ENCODE data around the gene PDCL2.

Gene PDCL2

DNA sequence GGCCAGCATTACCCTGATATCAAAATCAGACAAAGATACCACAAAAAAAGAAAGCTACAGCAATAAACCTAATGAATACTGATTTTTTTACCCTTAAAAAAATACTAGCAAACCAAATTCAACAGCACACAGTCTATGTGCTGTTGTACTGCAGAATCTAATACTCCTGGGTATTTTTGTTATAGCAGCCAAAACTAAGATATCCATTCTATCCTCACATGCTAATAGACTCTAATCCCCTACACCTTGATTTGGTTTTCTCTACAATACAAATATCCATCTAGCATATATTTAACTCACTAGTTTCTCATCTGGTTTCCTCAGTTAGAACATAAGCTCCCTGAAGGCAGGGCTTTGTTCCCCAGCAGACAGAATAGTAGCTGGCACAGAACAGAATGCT is 57.7 kb downstream of the PDCL2 start:
- CTCF ChIA-PET, result interaction anchor here (0.8 kb wide), 1 partner anchor 9 kb away, joined by 3 read pairs; no protein-coding TSS in a partner anchor
- POLR2A ChIA-PET, result no interaction called here
- TF ChIP-seq CTCF (IDR thresholded peaks at IDR 0.05; ENCODE audit: insufficient read depth, low read length, missing control alignments), result no peak
- no peak for DNase-seq (ENCODE audit: low read depth, low spot score)
- H3K4me3 ChIP-seq (ENCODE audit: low read depth, low read length), result no peak overlapping the region

DNA sequence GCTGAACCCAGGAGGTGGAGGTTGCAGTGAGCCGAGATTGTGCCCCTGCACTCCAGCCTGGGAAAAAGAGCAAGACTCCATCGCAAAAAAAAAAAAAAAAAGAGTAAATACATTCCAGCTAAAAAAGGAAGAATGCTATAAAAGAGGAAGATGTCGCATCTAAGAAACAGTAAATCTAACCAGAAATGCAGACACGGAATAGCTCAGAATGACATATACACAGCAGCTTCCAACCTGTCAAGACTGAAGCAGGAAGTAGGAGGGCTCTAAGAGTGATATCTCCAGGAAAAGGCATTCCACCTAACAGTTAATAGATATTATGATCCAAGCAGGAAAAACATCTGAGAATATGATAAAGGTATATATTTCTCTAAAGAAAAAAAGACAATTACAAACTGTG is 61.4 kb downstream of the PDCL2 start:
- no peak for DNase-seq (ENCODE audit: low read depth, low spot score)
- no peak for TF ChIP-seq CTCF (IDR thresholded peaks at IDR 0.05; ENCODE audit: insufficient read depth, low read length, missing control alignments)
- ChIA-PET POLR2A (no interaction called here), CTCF (no interaction called here)
- no peak overlapping the region for H3K4me3 ChIP-seq (ENCODE audit: low read depth, low read length)

DNA sequence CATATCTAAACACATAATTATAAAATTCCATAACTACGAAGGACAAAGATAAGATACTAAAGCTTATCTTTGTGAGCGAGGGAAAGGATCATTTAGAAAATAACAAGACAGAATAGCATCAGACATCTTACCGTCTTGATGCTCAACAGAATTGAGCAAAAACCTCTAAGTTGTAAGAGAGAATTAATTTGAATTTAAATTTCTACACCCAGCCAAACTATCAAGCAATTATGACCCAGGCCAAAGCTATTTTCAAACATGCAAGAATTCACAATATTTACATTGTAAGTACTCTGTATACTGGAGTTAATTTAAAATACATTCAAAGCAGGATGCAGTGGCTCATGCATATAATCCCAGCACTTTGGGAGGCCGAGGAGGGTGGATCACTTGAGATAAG is 61.9 kb downstream of the PDCL2 start:
- no peak for TF ChIP-seq CTCF (IDR thresholded peaks at IDR 0.05; ENCODE audit: insufficient read depth, low read length, missing control alignments)
- DNase-seq (ENCODE audit: low read depth, low spot score), result no peak

GRCh38 chr4:55528491-55528890 is 63.6 kb downstream of the PDCL2 start:
- CTCF ChIA-PET, result interaction anchor here (1.1 kb wide), 1 partner anchor 14 kb away, joined by 3 read pairs; no protein-coding TSS in a partner anchor
- H3K4me3 ChIP-seq (ENCODE audit: low read depth, low read length), result no peak overlapping the region
- POLR2A ChIA-PET, result no interaction called here
- no peak for DNase-seq (ENCODE audit: low read depth, low spot score)
- TF ChIP-seq CTCF (IDR thresholded peaks at IDR 0.05; ENCODE audit: insufficient read depth, low read length, missing control alignments), result no peak

More for the DNA sequence above, 61.9 kb downstream of the PDCL2 start:
- ChIA-PET POLR2A (interaction anchor here (0.7 kb wide), 1 partner anchor 17 kb away, joined by 4 read pairs; no protein-coding TSS in a partner anchor), CTCF (no interaction called here)
- no peak overlapping the region for H3K4me3 ChIP-seq (ENCODE audit: low read depth, low read length)

DNA sequence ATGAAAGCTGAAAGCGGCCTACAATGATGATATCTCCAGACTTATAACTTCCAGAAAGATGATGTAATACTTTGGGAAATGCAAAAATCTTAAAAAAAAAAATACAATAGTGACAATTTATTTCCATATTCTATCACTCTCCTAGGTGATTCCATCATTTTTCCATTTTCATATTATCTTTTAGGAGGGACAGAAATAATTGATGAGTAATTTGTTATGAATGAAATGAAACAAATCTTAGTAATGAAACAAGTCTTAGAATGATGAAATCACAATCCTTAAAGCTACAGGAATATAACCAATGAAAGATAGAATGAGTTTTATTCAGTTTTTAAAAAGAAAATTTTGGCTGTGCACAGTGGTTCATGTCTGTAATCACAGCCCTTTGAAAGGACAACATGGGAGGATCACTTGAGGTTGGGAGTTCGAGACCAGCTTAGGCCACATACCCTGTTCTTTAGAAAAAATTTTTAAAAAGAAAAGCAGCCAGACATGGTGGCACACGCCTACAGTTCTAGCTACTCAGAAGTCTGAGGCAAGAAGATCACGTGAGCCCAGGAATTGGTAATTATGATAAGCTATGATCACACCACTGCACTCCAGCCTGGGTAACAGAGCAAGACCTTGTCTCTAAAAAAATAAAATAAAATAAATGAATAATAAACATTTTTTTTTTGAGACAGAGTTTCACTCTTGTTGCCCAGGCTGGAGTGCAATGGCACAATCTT is 67.0 kb downstream of the PDCL2 start:
- CTCF ChIA-PET, result interaction anchor here (0.9 to 1.7 kb wide), 3 partner anchors 10 to 179 kb away, joined by 3 read pairs; partner anchors contain the start of gene SRD5A3
- POLR2A ChIA-PET, result interaction anchor here (1.3 kb wide), 1 partner anchor 79 kb away, joined by 4 read pairs; no protein-coding TSS in a partner anchor
- H3K4me3 ChIP-seq (ENCODE audit: low read depth, low read length), result no peak overlapping the region
- no peak for TF ChIP-seq CTCF (IDR thresholded peaks at IDR 0.05; ENCODE audit: insufficient read depth, low read length, missing control alignments)
- DNase-seq (ENCODE audit: low read depth, low spot score), result no peak

DNA sequence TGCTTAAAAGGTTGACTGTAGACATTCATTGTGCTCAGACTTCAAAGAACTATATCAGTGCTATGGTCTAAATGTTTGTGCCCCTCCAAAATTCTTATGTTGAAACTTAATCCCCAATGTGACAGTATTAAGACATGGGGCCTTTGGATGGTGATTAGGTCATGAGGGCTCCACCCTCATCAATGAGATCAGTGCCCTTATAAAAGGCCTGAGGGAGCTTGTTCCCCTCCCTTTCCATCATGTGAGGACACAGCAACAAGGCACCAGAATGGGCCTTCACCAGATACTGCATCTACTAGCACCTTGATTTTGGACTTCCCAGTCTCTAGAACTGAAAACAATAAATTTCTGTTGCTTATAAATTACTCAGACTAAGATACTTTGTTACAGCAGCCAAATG is 73.6 kb downstream of the PDCL2 start:
- TF ChIP-seq CTCF (IDR thresholded peaks at IDR 0.05; ENCODE audit: insufficient read depth, low read length, missing control alignments), result no peak
- ChIA-PET POLR2A (no interaction called here), CTCF (interaction anchor here (1.1 kb wide), 1 partner anchor 27 kb away, joined by 3 read pairs; no protein-coding TSS in a partner anchor)
- DNase-seq (ENCODE audit: low read depth, low spot score), result no peak
- H3K4me3 ChIP-seq (ENCODE audit: low read depth, low read length), result no peak overlapping the region
